ENCODE measurements around the gene PAM.

The PAM gene

GRCh38 chr5:102902135-102902448 lies 147.0 kb downstream of the PAM start:
- no peak overlapping the region for H4K8ac ChIP-seq (ENCODE audit: low read length)
- DNase-seq: no peak
- H3K4me1 ChIP-seq (ENCODE audit: control insufficient read depth, insufficient read depth, low read depth, low read length): no peaks in the 10 kb centered on the region
- H3K27me3 ChIP-seq (ENCODE audit: control insufficient read depth in 1 of 2, insufficient read depth in 1 of 2, low read length in 2 of 2): no peaks in the 10 kb centered on the region
- H2AFZ ChIP-seq (ENCODE audit: low read depth, low read length): no peak overlapping the region
- H3K18ac ChIP-seq (ENCODE audit: low read depth in 1 of 2, low read length in 2 of 2): no peak overlapping the region
- no peak overlapping the region for H3K27ac ChIP-seq (ENCODE audit: low read length, poor library complexity, severe bottlenecking)
- no peak overlapping the region for H2BK12ac ChIP-seq (ENCODE audit: low read length in 2 of 2)
- peaks cover 0 to 34% of the 10 kb centered on the region in 2 experiments for H3K36me3 ChIP-seq (ENCODE audit: control insufficient read depth in 1 of 2, insufficient read depth in 2 of 2, low read depth in 1 of 2, low read length in 2 of 2)
- H2BK120ac ChIP-seq (ENCODE audit: low read depth, low read length): no peak overlapping the region
- H3K23ac ChIP-seq (ENCODE audit: low read length in 2 of 2): no peak overlapping the region
- no peak overlapping the region for H4K91ac ChIP-seq (ENCODE audit: low read length)
- no peak overlapping the region for H3K9ac ChIP-seq (ENCODE audit: low read length)
- H3K9me3 ChIP-seq (ENCODE audit: control insufficient read depth, low read length): no peaks in the 10 kb centered on the region
- no peak overlapping the region for H3K4me3 ChIP-seq (ENCODE audit: insufficient read depth in 1 of 2, low read depth in 1 of 2, low read length in 2 of 2)
- no peak overlapping the region for H2BK15ac ChIP-seq (ENCODE audit: low read depth, poor library complexity, severe bottlenecking)
- no peak overlapping the region for H3K14ac ChIP-seq (ENCODE audit: low read length in 2 of 2)
- no peak overlapping the region for H3K4ac ChIP-seq (ENCODE audit: low read depth in 1 of 2, low read length in 2 of 2)
- H2BK5ac ChIP-seq (ENCODE audit: low read depth, low read length, poor library complexity, severe bottlenecking): no peak overlapping the region
- H3K79me1 ChIP-seq (replicated peaks; ENCODE audit: low read length, poor library complexity, severe bottlenecking): peaks cover 13% of the 10 kb centered on the region
- no peak overlapping the region for H3K4me2 ChIP-seq (ENCODE audit: low read length, poor library complexity, severe bottlenecking)
- H2AK5ac ChIP-seq (ENCODE audit: low read length, severe bottlenecking): no peak overlapping the region

DNA sequence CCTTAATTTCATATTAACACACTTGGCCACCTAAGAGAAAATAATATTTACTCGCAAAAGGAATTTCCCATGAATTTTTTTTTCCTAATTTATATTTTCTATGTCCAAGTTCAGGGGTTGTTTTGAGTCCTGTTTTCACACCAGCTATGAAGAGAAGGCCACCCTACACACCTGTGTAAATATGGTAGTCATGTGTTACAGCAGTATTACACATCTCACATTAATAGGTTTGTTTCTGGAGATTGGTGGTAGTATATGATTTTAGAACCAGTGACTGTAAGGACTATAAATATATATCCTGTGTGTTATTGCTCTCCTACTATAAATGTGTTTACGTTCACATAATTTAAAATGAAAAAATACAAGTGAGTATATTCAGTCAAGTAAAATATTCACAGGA lies 147.5 kb downstream of the PAM start:
- H3K9me3 ChIP-seq (ENCODE audit: control insufficient read depth, low read length): no peaks in the 10 kb centered on the region
- H3K27ac ChIP-seq (ENCODE audit: low read length, poor library complexity, severe bottlenecking): no peak overlapping the region
- no peak for DNase-seq
- H2BK12ac ChIP-seq (ENCODE audit: low read length in 2 of 2): no peak overlapping the region
- no peak overlapping the region for H3K18ac ChIP-seq (ENCODE audit: low read depth in 1 of 2, low read length in 2 of 2)
- H2BK120ac ChIP-seq (ENCODE audit: low read depth, low read length): no peak overlapping the region
- no peak overlapping the region for H3K4ac ChIP-seq (ENCODE audit: low read depth in 1 of 2, low read length in 2 of 2)
- no peak overlapping the region for H3K4me2 ChIP-seq (ENCODE audit: low read length, poor library complexity, severe bottlenecking)
- peaks cover 12% of the 10 kb centered on the region for H3K79me1 ChIP-seq (replicated peaks; ENCODE audit: low read length, poor library complexity, severe bottlenecking)
- H3K36me3 ChIP-seq (ENCODE audit: control insufficient read depth in 1 of 2, insufficient read depth in 2 of 2, low read depth in 1 of 2, low read length in 2 of 2): peaks cover 0 to 33% of the 10 kb centered on the region in 2 experiments
- H2AK5ac ChIP-seq (ENCODE audit: low read length, severe bottlenecking): no peak overlapping the region
- H3K4me1 ChIP-seq (ENCODE audit: control insufficient read depth, insufficient read depth, low read depth, low read length): no peaks in the 10 kb centered on the region
- H2BK15ac ChIP-seq (ENCODE audit: low read depth, poor library complexity, severe bottlenecking): no peak overlapping the region
- no peak overlapping the region for H2BK5ac ChIP-seq (ENCODE audit: low read depth, low read length, poor library complexity, severe bottlenecking)
- H3K4me3 ChIP-seq (ENCODE audit: insufficient read depth in 1 of 2, low read depth in 1 of 2, low read length in 2 of 2): no peak overlapping the region
- WGBS: no CpG with 5 or more reads among the region's 2 CpGs
- no peak overlapping the region for H3K23ac ChIP-seq (ENCODE audit: low read length in 2 of 2)
- no peak overlapping the region for H3K14ac ChIP-seq (ENCODE audit: low read length in 2 of 2)
- no peaks in the 10 kb centered on the region for H3K27me3 ChIP-seq (ENCODE audit: control insufficient read depth in 1 of 2, insufficient read depth in 1 of 2, low read length in 2 of 2)
- H3K9ac ChIP-seq (ENCODE audit: low read length): no peak overlapping the region
- no peak overlapping the region for H4K8ac ChIP-seq (ENCODE audit: low read length)
- no peak overlapping the region for H2AFZ ChIP-seq (ENCODE audit: low read depth, low read length)
- no peak overlapping the region for H4K91ac ChIP-seq (ENCODE audit: low read length)

- WGBS: 97% methylated on average over 4 of the region's 7 CpGs
- no peak overlapping the region for H2BK12ac ChIP-seq (ENCODE audit: low read length in 2 of 2)
Observed at GRCh38 chr5:102903074-102903871, 148.2 kb downstream of the PAM start.

DNA sequence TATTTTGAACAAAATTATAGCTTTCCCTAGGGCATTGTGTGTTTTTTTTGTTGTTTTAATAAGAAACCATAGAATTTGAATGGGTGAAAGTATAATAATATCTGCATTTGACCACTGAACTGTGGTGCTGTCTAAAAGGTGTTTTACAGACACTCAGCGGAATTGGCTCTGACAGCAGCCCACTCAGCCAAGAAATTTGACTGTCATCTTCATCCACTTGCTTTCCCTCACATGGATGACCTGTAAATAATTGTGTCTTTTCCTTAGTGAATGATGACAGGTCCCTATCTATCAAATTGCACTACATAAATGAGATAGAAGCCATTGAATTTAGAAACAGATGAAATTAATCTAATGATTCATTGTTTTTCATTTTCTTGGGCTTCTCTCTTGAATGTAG lies 150.0 kb downstream of the PAM start:
- H3K4me1 ChIP-seq (ENCODE audit: control insufficient read depth, insufficient read depth, low read depth, low read length): no peaks in the 10 kb centered on the region
- no peaks in the 10 kb centered on the region for H3K9me3 ChIP-seq (ENCODE audit: control insufficient read depth, low read length)
- no peak overlapping the region for H2BK15ac ChIP-seq (ENCODE audit: low read depth, poor library complexity, severe bottlenecking)
- H3K36me3 ChIP-seq (ENCODE audit: control insufficient read depth in 1 of 2, insufficient read depth in 2 of 2, low read depth in 1 of 2, low read length in 2 of 2): peaks cover 0 to 33% of the 10 kb centered on the region in 2 experiments
- H4K91ac ChIP-seq (ENCODE audit: low read length): no peak overlapping the region
- H3K23ac ChIP-seq (ENCODE audit: low read length in 2 of 2): no peak overlapping the region
- no peak overlapping the region for H2BK120ac ChIP-seq (ENCODE audit: low read depth, low read length)
- no peaks in the 10 kb centered on the region for H3K27me3 ChIP-seq (ENCODE audit: control insufficient read depth in 1 of 2, insufficient read depth in 1 of 2, low read length in 2 of 2)
- H4K8ac ChIP-seq (ENCODE audit: low read length): no peak overlapping the region
- H2BK5ac ChIP-seq (ENCODE audit: low read depth, low read length, poor library complexity, severe bottlenecking): no peak overlapping the region
- no peak overlapping the region for H3K9ac ChIP-seq (ENCODE audit: low read length)
- peaks cover 8% of the 10 kb centered on the region for H3K79me1 ChIP-seq (replicated peaks; ENCODE audit: low read length, poor library complexity, severe bottlenecking)
- H3K4ac ChIP-seq (ENCODE audit: low read depth in 1 of 2, low read length in 2 of 2): no peak overlapping the region
- 100% methylated on average over 1 of the region's 1 CpG for WGBS
- DNase-seq: no peak
- no peak overlapping the region for H2AFZ ChIP-seq (ENCODE audit: low read depth, low read length)
- H3K4me3 ChIP-seq (ENCODE audit: insufficient read depth in 1 of 2, low read depth in 1 of 2, low read length in 2 of 2): no peak overlapping the region
- no peak overlapping the region for H3K27ac ChIP-seq (ENCODE audit: low read length, poor library complexity, severe bottlenecking)
- H3K4me2 ChIP-seq (ENCODE audit: low read length, poor library complexity, severe bottlenecking): no peak overlapping the region
- H3K14ac ChIP-seq (ENCODE audit: low read length in 2 of 2): no peak overlapping the region
- H3K18ac ChIP-seq (ENCODE audit: low read depth in 1 of 2, low read length in 2 of 2): no peak overlapping the region
- no peak overlapping the region for H2AK5ac ChIP-seq (ENCODE audit: low read length, severe bottlenecking)
- no peak overlapping the region for H2BK12ac ChIP-seq (ENCODE audit: low read length in 2 of 2)

More at GRCh38 chr5:102903074-102903871, 148.2 kb downstream of the PAM start:
- no peak overlapping the region for H3K23ac ChIP-seq (ENCODE audit: low read length in 2 of 2)
- no peak overlapping the region for H3K4me3 ChIP-seq (ENCODE audit: insufficient read depth in 1 of 2, low read depth in 1 of 2, low read length in 2 of 2)
- peaks cover 0 to 33% of the 10 kb centered on the region in 2 experiments for H3K36me3 ChIP-seq (ENCODE audit: control insufficient read depth in 1 of 2, insufficient read depth in 2 of 2, low read depth in 1 of 2, low read length in 2 of 2)
- no peak overlapping the region for H4K8ac ChIP-seq (ENCODE audit: low read length)
- no peak overlapping the region for H2AK5ac ChIP-seq (ENCODE audit: low read length, severe bottlenecking)
- H2BK120ac ChIP-seq (ENCODE audit: low read depth, low read length): no peak overlapping the region
- peaks cover 10% of the 10 kb centered on the region for H3K79me1 ChIP-seq (replicated peaks; ENCODE audit: low read length, poor library complexity, severe bottlenecking)
- no peak overlapping the region for H2BK5ac ChIP-seq (ENCODE audit: low read depth, low read length, poor library complexity, severe bottlenecking)
- no peak overlapping the region for H3K27ac ChIP-seq (ENCODE audit: low read length, poor library complexity, severe bottlenecking)
- H3K9me3 ChIP-seq (ENCODE audit: control insufficient read depth, low read length): no peaks in the 10 kb centered on the region
- no peak for DNase-seq
- no peak overlapping the region for H2AFZ ChIP-seq (ENCODE audit: low read depth, low read length)
- H3K4ac ChIP-seq (ENCODE audit: low read depth in 1 of 2, low read length in 2 of 2): no peak overlapping the region
- H3K4me2 ChIP-seq (ENCODE audit: low read length, poor library complexity, severe bottlenecking): no peak overlapping the region
- no peaks in the 10 kb centered on the region for H3K4me1 ChIP-seq (ENCODE audit: control insufficient read depth, insufficient read depth, low read depth, low read length)
- no peak overlapping the region for H2BK15ac ChIP-seq (ENCODE audit: low read depth, poor library complexity, severe bottlenecking)
- H3K9ac ChIP-seq (ENCODE audit: low read length): no peak overlapping the region
- H3K18ac ChIP-seq (ENCODE audit: low read depth in 1 of 2, low read length in 2 of 2): no peak overlapping the region
- no peaks in the 10 kb centered on the region for H3K27me3 ChIP-seq (ENCODE audit: control insufficient read depth in 1 of 2, insufficient read depth in 1 of 2, low read length in 2 of 2)
- H4K91ac ChIP-seq (ENCODE audit: low read length): no peak overlapping the region
- no peak overlapping the region for H3K14ac ChIP-seq (ENCODE audit: low read length in 2 of 2)
